GM23338 (cell line): ENCODE measurements around the gene PRKAR1B.

ENCODE experiments used
- CREB1 ChIP-seq: fragments of 250-450 bp; sonication (Bioruptor Pico); IDR thresholded peaks from 2 replicates; pipeline ENCODE4 v1.5.0; 2020; ENCODE audit warnings: low read depth, mild to moderate bottlenecking, moderate library complexity
- CTCF ChIP-seq, 2 experiments: fragments of 200-600 bp in 1 of 2; sonication (generic) in 1 of 2; conservative IDR thresholded peaks; 2 replicates each; pipeline versions ENCODE4 v1.5.1 to v1.6.1; 2016 to 2017; ENCODE audit warnings: antibody characterized with exemption in 2 of 2, low read depth in 2 of 2, mild to moderate bottlenecking in 2 of 2, moderate library complexity in 1 of 2
- EZH2 ChIP-seq: fragments of 200-600 bp; sonication (generic); IDR thresholded peaks from one replicate; pipeline ENCODE4 v1.8.0; 2017; ENCODE audit warnings: antibody characterized with exemption, mild to moderate bottlenecking, low read depth; ENCODE audit not compliant: unreplicated experiment
- EZH2phosphoT487 ChIP-seq: fragments of 200-600 bp; sonication (generic); IDR thresholded peaks from one replicate; pipeline ENCODE4 v1.8.1; 2018; ENCODE audit warnings: antibody characterized with exemption; ENCODE audit not compliant: unreplicated experiment
- JUNB ChIP-seq: IDR thresholded peaks from one replicate; pipeline ENCODE4 v1.6.1; 2016; ENCODE audit warnings: antibody characterized with exemption; ENCODE audit not compliant: unreplicated experiment
- NANOG ChIP-seq: IDR thresholded peaks from 2 replicates; pipeline ENCODE4 v1.6.1; 2016; ENCODE audit warnings: antibody characterized with exemption, borderline replicate concordance
- POLR2AphosphoS5 ChIP-seq: IDR thresholded peaks from 2 replicates; pipeline ENCODE4 v1.6.1; 2016; ENCODE audit warnings: antibody characterized with exemption, low read depth
- REST ChIP-seq: IDR thresholded peaks from one replicate; pipeline ENCODE4 v1.6.1; 2018; ENCODE audit warnings: antibody characterized with exemption; ENCODE audit not compliant: unreplicated experiment
- STAT1 ChIP-seq: IDR thresholded peaks from one replicate; pipeline ENCODE4 v1.6.1; 2016; ENCODE audit warnings: antibody characterized with exemption; ENCODE audit not compliant: unreplicated experiment
- ZNF114 ChIP-seq: fragments of 250-450 bp; sonication (Bioruptor Pico); IDR thresholded peaks from 2 replicates; pipeline ENCODE4 v1.5.0; 2020; ENCODE audit warnings: mild to moderate bottlenecking, moderate library complexity
- ZNF331 ChIP-seq: fragments of 250-450 bp; sonication (Bioruptor Pico); IDR thresholded peaks from 2 replicates; pipeline ENCODE4 v1.5.0; 2020; ENCODE audit warnings: low read depth, mild to moderate bottlenecking, moderate library complexity

GRCh38 chr7:751826-752225 lies 24.7 kb upstream of the PRKAR1B start:
- TF ChIP-seq CTCF (conservative IDR thresholded peaks at IDR 0.05; ENCODE audit: low read depth in 2 of 2) (no peak), JUNB (no peak), CREB1 (CRISPR knock-in tag) (no peak), POLR2AphosphoS5 (no peak), EZH2 (no peak), NANOG (no peak), EZH2phosphoT487 (no peak), ZNF331 (CRISPR knock-in tag) (no peak), REST (no peak), ZNF114 (no peak), STAT1 (no peak)
